HEK293 (cell line): Measurements from ENCODE around the gene HNRNPK.

Source experiments
- YY1 ChIP-seq: fragments of 450-650 bp; formaldehyde crosslinking; IDR thresholded peaks from 2 replicates; pipeline ENCODE4 v1.5.1; 2018; ENCODE audit warnings: missing biosample characterization, missing genetic modification characterization
- ZNF521 ChIP-seq: fragments of 450-650 bp; formaldehyde crosslinking; IDR thresholded peaks from 2 replicates; pipeline ENCODE4 v1.5.1; 2017; ENCODE audit warnings: missing biosample characterization, mild to moderate bottlenecking, missing genetic modification characterization
- TF ChIP-seq, protein P1 (sequence below): fragments of 450-650 bp; formaldehyde crosslinking; IDR thresholded peaks from 2 replicates; pipeline ENCODE4 v1.5.1; 2016; ENCODE audit warnings: missing biosample characterization, missing genetic modification characterization

DNA sequence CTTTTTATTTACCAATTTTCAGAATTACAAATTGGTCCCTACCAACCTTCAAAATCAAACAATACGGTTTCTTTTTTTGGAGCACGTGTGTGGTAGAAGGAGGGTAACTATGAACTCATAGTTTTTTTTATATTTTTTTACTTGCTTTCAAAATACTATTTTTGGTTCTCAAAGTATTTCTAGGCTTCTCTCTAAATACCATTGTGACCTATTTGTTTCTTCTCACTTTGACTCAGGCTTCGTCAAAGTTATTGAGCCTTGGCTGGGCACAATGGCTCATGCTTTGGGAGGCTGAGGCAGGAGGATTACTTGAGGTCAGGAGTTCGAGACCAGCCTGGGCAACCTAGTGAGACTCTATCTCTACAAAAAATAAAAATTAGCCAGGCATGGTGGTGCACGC is 47.2 kb downstream of the HNRNPK start:
- no peak for TF ChIP-seq ZNF521 (tag by site-specific recombination)
- TF ChIP-seq YY1 (tag by site-specific recombination) = no peak
- TF ChIP-seq, protein P1, sequence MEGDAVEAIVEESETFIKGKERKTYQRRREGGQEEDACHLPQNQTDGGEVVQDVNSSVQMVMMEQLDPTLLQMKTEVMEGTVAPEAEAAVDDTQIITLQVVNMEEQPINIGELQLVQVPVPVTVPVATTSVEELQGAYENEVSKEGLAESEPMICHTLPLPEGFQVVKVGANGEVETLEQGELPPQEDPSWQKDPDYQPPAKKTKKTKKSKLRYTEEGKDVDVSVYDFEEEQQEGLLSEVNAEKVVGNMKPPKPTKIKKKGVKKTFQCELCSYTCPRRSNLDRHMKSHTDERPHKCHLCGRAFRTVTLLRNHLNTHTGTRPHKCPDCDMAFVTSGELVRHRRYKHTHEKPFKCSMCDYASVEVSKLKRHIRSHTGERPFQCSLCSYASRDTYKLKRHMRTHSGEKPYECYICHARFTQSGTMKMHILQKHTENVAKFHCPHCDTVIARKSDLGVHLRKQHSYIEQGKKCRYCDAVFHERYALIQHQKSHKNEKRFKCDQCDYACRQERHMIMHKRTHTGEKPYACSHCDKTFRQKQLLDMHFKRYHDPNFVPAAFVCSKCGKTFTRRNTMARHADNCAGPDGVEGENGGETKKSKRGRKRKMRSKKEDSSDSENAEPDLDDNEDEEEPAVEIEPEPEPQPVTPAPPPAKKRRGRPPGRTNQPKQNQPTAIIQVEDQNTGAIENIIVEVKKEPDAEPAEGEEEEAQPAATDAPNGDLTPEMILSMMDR (tag by site-specific recombination) = no peak
